ENCODE results near the gene MYLK. TPM values are rescaled to one million over a fixed set of nuclear protein-coding genes. Genes with fewer than 3 reads are reported as not detected.
A peak's percentile ranks its signal among the peaks of the same experiment; 100 is the strongest.
"Not testable (repeated sequence)": the region's sequence is repeated elsewhere in the genome, so short reads cannot be mapped to it uniquely, and the experiment has no call there.

MYLK gene
- total RNA-seq, 1 donor from 2014 or later: 78.1 TPM

DNA sequence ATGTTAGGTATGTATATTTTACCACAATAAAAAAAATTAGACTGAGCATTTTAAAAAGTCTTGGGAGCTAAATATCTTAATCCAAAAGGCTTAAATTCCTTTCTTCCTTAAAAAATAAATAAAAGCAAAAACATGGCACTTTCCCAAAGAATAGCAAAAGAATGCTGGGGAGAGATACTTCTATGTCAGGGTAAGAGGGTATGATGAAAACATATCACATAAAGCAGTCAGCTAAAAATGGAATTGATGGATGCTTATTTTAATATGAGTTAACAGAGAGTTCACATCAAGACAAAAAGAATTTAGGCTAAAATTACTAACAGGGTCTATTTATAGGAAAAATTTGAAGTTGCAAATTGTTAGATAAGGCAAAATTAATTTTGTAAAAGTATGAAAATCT is 141.0 kb downstream of the MYLK start:
- no peak for DNase-seq

GRCh38 chr3:123741041-123741511 is 143.1 kb downstream of the MYLK start:
- DNase-seq: no peak

- no peak for DNase-seq
Measured at GRCh38 chr3:123740391-123740822, 143.7 kb downstream of the MYLK start.

GRCh38 chr3:123739754-123740153 is 144.4 kb downstream of the MYLK start:
- DNase-seq: peak; percentile 40

GRCh38 chr3:123739106-123739505 is 145.0 kb downstream of the MYLK start:
- no peak for DNase-seq

- not testable (repeated sequence) for DNase-seq
Measured at GRCh38 chr3:123738522-123738921, 145.6 kb downstream of the MYLK start.

DNA sequence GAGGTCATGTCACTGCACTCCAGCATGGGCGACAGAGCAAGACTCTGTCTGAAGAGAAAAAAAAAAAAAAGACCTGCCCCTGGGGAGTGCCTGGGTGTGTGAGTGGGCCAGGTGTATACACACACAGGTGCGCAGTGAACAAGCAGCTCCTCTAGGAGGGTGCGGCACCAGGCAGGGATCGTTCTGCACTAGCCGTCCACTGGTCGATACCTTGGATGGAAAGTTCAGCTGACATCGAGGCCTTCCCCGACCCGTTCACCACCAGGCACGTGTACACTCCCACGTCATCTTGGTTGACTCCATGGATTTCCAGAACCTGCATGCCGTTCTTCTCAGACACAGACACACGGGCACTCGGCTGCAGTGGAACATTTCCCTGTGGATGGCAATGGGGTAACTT is 147.0 kb downstream of the MYLK start:
- DNase-seq: no peak

DNA sequence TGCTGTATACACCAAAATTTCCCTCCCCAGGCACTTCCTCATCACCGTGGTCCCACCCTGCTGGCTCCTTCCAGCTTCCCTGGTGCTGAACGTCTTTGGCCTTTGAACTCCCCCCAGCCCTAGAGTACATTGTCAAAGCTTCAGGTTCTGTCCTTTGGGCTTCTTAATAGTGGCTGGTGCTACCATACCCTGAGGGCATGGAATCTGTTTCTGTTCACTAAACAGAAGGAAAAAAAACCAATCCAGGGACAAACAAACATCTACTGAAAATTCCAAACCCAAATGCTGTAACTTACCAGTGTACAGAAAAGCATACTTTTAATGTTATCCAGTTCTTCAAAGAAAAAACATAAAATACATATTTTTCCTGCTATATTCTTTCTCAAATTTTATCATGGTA is 148.7 kb downstream of the MYLK start:
- DNase-seq: no peak

GRCh38 chr3:123734527-123734902 is 149.6 kb downstream of the MYLK start:
- no peak for DNase-seq

GRCh38 chr3:123733805-123734526 is 150.2 kb downstream of the MYLK start:
- DNase-seq: no peak

DNA sequence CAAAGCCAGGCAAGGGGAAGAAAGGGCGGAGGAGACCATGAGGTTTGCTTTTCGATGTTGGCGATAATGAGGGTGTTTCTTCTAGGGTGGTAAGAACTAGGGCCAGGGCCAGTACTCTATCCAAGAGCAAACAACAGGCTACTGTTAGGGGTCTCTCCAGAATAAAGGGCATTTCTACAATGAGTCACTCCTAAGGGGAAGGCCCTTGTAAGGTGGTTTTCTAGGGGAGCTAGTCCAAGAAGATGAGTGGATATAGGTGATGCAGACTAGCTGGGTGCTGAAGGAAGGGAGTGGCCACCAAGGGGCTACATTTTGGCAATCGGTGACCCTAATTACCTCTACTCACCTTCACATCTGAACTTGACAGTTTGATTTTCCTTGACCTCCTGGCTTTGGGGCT is 150.8 kb downstream of the MYLK start:
- no peak for DNase-seq

DNA sequence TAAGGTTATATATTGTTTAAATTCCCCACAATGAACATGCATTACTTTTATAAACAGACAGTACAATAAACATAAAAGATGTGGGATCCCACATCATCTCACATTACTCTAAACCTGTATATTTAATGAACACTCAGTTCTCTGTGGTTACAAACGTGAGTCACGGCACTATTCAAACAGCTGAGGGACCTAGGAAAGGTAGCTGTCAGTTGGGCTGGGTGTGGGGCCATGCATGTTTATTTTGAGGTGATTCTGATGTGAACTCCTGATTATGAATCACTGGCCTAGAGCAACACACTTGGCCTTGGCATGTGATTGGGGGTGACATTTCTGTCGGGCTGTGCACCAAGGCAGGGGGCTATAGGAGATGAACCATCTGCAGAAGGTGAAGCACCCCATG is 151.7 kb downstream of the MYLK start:
- DNase-seq: no peak

DNA sequence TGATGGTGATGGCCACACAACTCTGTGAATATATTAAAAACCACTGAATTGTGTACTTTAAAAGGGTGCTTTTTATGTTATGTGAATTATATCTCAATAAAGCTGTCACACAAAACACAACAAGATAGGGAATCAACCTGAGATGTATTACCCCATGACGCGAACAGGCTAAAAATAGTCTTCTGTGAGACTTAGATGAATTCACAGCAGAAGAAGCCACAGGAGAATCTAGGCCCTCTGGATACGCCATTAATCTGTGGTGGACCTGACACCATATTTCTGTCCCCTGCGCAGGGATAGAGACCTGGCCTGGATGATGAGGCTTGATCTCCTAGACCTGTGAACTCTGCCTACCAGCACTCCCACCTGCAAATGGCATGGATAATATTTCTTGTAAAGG is 153.3 kb downstream of the MYLK start:
- DNase-seq: no peak

- no peak for DNase-seq
Measured at GRCh38 chr3:123728991-123729390, 155.1 kb downstream of the MYLK start.

DNA sequence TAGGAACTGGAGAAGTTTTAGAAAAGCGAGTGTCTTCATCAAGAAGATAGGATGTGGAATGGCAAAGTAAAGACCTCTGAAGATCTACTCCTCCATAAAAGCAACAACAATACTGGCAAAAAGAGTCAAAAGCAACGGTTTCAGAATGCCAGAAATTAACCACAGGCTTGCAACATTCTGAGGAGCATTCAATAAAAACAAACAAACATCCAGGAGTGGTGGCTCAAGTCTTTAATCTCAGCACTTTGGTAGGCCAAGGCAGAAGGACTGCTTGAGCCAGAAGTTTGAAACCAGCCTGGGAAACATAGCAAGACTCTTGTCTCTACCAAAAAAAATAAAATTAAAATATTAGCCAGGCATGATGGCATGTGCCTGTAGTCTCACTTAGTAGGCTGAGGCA is 156.1 kb downstream of the MYLK start:
- no peak for DNase-seq

- DNase-seq: peak; percentile 8
Measured at GRCh38 chr3:123725652-123726400, 158.3 kb downstream of the MYLK start.

GRCh38 chr3:123724306-123724705 is 159.8 kb downstream of the MYLK start:
- peak; percentile 17 for DNase-seq

DNA sequence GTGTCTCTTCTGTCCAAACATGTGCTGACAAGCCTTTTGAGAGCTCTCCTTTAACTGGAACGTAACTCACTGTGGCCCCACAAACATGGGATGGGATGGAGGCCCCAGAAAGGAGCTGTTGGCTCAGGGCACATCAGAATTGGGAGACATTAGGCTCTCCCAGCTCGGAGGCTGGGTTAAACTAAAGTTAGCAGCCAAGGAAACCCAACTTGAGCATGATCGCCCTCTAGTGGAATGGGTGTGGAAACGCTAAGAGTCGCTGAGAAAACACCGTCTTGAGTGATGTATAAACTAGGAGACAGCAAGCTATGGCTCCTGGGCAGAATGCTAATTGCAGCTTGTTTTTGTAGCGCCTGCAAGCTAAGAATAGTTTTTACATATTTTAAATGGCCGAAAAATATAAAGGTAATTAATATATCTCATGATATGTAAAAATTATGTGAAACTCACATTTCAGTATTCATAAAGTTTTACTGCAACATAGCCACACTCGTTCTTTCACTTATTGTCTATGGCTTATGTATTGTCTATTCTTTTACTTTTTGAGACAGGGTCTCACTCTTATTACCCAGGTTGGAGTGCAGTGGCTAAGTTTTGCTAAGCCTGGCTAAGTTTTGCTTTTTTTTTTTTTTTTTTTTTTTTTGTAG is 160.5 kb downstream of the MYLK start:
- peak; percentile 91 for DNase-seq

DNA sequence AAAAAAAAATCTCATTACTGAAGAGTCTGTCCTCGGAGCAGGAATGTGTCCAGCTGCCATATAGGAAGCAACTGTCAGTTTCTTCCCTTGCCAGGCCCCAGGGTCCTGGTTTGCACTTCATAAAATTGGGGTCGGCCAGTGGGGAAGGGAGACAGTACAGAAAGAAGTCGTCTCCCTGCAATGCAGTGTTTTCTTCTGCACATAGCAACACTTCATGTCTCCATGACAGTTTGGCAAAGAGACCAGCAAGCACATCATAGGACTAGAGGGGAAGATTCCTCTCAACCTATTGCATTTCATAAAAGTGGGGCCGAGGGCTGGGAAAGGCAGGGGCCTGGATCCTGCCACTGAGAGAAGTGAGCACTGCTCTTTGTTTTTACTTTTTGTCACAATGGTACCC is 161.1 kb downstream of the MYLK start:
- no peak for DNase-seq

- DNase-seq: no peak
Measured at GRCh38 chr3:123722456-123722855, 161.7 kb downstream of the MYLK start.

- no peak for DNase-seq
Measured at GRCh38 chr3:123722021-123722420, 162.1 kb downstream of the MYLK start.

DNA sequence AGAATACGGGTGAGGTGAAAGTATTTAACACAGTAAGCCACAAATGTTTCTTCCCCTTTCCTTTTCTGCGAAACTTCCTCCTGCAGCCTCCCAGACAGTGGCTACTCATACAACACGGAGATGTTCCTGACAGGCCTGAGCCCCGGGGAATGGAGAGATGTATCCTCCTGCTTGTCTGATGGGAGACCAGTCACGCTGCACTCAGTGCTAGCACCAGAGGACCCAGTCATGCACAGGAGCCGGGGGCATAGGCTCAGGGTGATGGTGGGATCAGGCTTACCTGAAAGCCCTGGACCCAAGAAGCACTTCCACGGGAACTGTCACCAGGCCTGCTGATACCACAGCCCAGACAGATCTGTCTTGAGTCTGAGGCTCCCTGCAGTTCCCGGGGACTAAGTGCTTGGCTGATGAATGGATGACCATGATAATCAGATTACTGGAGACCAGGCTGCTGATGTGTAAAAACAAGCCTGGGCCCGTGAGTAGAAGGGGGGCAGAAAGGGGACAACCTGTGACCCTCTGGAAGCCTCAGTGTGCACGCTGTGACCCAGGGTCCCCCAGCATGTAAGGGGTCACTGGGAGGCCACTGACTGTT is 162.9 kb downstream of the MYLK start:
- not testable (repeated sequence) for DNase-seq

- no peak for DNase-seq
Measured at GRCh38 chr3:123720638-123721037, 163.5 kb downstream of the MYLK start.

Data from dermis blood vessel endothelial cell (primary cell).